GM19043 (cell line): Measurements from ENCODE around the gene COL4A1.

Experiments used
- ATAC-seq: cut with Tn5 transposase; IDR thresholded peaks from one replicate; pipeline ENCODE4 v1.9.1; 2021; ENCODE audit warnings: low read depth; ENCODE audit not compliant: unreplicated experiment

COL4A1 gene

GRCh38 chr13:110154410-110154933, 152.5 kb downstream of the COL4A1 start:
- no peak for ATAC-seq

- ATAC-seq, result no peak
These were observed 154.6 kb downstream of the COL4A1 start for GRCh38 chr13:110152351-110152750.

- ATAC-seq, result no peak
These were observed 155.5 kb downstream of the COL4A1 start for GRCh38 chr13:110151462-110151861.

- no peak for ATAC-seq
These were observed 156.4 kb downstream of the COL4A1 start for GRCh38 chr13:110150384-110151101.

DNA sequence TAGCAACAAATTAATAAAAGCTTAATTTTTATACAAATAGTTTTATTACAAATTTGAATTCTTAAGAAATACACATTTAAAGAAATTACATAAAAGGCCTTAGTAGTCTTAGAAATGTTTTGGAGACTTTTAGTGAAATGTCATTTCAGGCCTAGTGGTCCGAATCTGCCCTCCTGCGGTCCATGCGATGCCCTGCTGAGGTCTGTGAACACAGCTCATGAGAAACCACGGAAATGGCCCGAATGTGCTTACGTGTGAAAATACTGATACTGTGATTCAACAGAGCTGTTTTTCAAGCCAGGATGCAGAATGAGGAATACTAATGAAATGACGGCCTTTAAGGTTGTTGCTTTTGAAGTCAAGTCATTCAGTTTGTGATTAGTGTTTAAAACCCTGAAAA, 157.9 kb downstream of the COL4A1 start:
- ATAC-seq, result no peak

- no peak for ATAC-seq
These were observed 166.9 kb downstream of the COL4A1 start for GRCh38 chr13:110140099-110140498.

DNA sequence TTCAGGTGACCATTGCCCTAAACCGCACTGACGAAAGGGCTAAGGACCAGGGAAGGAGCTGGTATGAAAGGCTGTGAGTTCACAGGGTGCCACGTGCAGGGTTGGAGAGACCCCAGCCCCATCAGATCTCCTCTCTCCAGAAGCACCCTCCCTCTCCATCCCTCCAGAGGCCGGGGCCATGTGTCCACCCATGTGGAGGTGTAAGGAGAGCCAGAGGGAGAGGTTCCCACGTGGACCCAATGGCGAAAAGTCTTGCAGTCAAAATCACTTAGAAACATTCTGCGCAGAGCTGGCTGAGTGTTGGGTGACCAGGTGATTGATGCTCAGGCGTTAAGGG, 168.3 kb downstream of the COL4A1 start:
- peak; percentile 8 for ATAC-seq

DNA sequence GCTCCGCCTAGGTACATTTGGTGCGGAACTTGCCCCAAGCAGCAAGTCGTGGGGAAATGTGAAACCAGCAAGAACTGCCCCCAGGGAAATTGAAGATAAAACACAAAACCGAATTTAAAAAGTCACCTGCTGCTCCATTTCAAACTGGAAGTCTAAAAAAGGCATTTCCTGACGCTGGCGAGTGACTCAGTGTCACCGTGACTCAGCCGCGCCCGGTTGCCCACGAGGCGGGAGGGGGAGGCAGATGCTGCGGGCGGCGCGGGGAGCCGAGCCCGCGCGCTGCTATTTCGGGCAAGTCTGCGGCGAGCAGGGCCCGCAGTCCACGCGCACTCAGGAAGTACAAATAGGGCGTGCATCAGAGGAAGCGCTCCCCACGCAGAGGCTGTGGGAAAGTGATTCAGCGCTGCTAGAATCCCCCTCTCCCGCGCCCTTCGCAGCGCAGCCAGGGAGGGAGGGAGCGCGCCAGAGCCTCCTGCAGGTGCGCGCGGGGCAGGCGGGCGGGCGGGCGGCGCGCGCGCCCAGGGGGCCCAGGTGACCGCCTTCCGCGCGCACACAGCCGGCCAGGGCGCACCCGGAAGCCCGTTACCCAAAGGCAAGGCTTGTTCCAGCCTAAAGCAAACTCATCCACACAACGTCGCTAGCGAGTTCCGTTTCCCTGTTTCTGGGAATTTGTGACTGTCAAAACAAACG, 168.8 kb downstream of the COL4A1 start:
- peak; percentile 56 for ATAC-seq

- ATAC-seq, result peak; percentile 74
These were observed 169.3 kb downstream of the COL4A1 start for GRCh38 chr13:110137680-110138009.

- no peak for ATAC-seq
These were observed 170.0 kb downstream of the COL4A1 start for GRCh38 chr13:110136660-110137585.

DNA sequence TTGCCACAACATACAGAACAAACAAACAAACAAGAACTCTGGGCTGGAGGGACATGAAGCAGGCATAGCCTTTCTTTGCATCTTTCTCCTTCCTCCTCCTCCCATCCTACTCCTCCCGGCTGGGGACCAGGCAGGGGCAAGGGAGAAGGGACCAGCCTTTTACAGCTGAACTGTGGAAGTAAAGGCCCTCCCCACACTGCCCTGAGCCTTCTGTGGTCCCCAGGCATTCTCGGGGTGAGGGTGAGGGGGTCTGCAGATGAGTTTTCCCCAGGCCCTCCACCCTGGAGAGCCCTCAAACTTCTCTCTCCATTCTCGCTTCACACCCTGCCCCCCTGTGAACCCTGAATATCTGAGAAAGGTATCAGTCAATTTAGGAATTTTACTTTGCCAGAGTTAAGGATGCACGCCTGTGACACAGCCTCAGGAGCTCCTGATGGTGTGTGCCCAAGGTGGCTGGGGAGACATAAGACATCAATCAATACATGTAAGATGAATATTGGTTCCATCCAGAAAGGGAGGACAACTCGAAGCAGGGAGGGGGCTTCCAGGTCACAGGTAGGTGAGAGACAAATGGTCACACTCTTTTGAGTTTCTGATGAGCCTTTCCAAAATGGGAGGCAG, 170.9 kb downstream of the COL4A1 start:
- ATAC-seq, result no peak

GRCh38 chr13:110134801-110135200, 172.2 kb downstream of the COL4A1 start:
- no peak for ATAC-seq

DNA sequence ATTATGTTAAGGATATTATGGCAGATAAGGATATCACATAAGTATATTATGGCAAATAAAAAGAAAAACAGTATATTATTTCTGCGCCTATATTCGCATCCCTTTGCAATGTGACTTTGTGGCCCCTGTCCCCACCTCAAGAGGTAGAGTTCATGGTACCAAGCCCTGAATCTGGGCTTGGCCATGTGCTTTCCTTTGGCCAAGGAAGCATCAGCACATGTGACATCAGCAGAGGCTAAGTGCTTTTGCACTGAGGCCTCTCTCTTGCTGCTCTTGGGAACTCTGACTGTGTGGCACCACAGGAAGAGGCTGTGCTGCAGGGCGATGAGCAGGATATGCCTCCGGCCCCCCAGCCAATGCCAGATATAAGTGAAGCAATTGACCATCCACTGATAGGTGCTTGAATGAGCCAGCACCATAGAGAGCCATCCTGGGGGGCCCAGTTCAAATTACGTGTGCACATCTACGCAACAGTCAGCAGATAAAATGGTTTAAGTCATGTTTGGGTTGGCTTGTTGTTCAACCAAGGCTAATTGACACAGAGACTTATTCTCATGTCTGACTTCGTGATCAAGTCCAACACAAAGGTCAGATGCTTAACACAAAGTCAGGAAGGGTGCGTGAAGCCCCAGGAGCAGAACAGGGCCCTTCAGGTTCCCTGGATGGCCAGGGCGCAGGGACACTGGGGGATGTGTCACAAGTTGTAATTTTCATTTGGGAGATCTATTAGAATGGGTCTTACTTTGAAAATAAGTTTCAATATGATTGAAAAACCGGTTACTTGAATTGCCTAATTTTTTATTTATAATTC, 173.3 kb downstream of the COL4A1 start:
- no peak for ATAC-seq

GRCh38 chr13:110132225-110132982, 174.6 kb downstream of the COL4A1 start:
- no peak for ATAC-seq

DNA sequence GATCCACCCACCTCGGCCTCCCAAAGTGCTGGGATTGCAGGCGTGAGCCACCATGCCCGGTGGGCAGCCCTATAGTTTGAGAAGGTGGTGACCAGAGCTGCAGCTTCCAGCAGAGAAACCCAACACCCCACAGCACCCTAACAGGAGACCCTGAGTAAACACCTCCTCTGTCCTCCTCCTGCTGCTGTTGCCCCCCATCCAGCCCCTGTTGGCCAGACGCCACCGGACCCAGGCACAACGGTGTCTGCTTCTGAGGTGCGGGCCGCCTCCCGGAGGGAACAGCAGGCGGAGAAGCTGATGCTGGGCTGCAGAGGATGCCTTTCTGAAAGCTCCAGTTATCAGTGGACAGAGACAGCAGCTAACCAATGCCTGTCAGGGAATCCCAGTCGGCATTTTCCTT, 175.5 kb downstream of the COL4A1 start:
- no peak for ATAC-seq

DNA sequence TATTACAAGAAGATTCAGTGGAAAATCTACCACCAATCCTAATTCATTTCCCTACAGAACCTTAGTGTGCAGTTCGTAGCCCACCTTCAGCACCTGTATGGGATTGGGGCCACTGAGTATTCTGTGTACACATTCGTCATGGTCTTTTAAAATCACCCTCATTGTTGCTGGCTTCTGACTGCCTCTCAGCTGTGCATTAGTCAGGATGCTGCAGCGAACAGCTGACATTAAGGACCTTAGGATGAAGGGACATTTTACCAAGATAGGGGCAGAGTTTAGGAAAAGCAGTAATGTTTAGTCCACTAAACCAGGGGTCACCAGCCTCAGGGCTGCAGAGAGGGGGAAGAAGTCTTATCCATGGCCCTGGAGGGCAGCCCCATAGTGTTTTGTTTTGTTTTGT, 176.5 kb downstream of the COL4A1 start:
- no peak for ATAC-seq

GRCh38 chr13:110129539-110130186, 177.3 kb downstream of the COL4A1 start:
- no peak for ATAC-seq

DNA sequence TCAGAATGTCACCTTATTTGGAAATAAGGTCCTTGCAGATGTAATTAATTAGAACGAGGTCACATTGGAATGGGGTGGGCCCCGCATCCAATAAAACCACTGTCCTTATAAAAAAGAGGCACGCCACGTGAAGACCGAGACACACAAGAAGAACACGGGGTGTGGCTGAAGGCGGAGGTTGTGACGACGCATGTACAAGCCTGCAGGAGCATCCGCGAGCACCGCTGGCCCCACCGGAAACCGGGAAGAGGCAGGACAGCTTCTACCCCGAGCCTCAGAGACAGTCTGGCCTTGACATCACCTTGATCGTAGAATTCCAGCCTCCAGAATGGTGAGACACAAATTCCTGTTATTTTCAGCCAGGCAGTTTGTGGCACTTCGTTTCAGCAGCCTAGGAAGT, 177.9 kb downstream of the COL4A1 start:
- ATAC-seq, result no peak

DNA sequence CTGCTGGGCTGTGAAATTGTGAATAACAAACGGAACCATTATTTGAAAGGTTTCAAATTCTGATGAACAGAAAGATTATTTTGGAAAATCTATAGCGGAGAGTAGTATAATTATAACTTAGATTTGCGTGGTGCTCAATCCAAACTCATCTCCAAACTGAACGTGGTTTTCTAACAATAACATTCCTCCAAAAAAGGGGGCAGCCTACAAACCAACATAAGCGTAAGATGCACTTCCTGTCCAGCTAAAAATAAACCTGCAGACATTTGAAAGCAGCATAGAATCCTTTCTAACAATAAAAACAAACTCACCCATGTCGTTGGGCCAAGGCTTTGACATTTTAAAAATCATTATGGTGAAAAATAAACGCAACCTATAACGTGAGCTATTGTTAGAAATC, 178.4 kb downstream of the COL4A1 start:
- ATAC-seq, result no peak
